ENCODE measurements around the gene LIPC. TPM values are rescaled to one million over a fixed set of nuclear protein-coding genes. Genes with fewer than 3 reads are reported as not detected.

The LIPC gene
- total RNA-seq, 2 donors from 2014 or later = not detected

- no peaks in the 10 kb centered on the region for H3K27me3 ChIP-seq (replicated peaks; ENCODE audit: insufficient read depth)
- H3K9me3 ChIP-seq = no peaks in the 10 kb centered on the region
- DNase-seq (ENCODE audit: low spot score) (no peak), ATAC-seq (ENCODE audit: insufficient number of reproducible peaks, low FRiP score, low read depth) (no peak)
- no peaks in the 10 kb centered on the region for H3K4me1 ChIP-seq (ENCODE audit: control insufficient read depth in 1 of 2, low read depth in 2 of 2)
- no peak for TF ChIP-seq CTCF (IDR thresholded peaks at IDR 0.05)
- H3K27ac ChIP-seq = no peak overlapping the region
- no peak overlapping the region for H3K4me3 ChIP-seq
- no peaks in the 10 kb centered on the region for H3K36me3 ChIP-seq
Measured at GRCh38 chr15:58465866-58466517, 34.2 kb downstream of the LIPC start.

GRCh38 chr15:58466566-58466965, 34.8 kb downstream of the LIPC start:
- Histone ChIP-seq H3K4me3 (no peak overlapping the region), H3K36me3 (no peaks in the 10 kb centered on the region), H3K27ac (no peak overlapping the region), H3K9me3 (no peaks in the 10 kb centered on the region), H3K27me3 (replicated peaks; ENCODE audit: insufficient read depth) (no peaks in the 10 kb centered on the region), H3K4me1 (ENCODE audit: control insufficient read depth in 1 of 2, low read depth in 2 of 2) (no peaks in the 10 kb centered on the region)
- no peak for DNase-seq (ENCODE audit: low spot score)
- TF ChIP-seq CTCF (IDR thresholded peaks at IDR 0.05) = no peak
- ATAC-seq (ENCODE audit: insufficient number of reproducible peaks, low FRiP score, low read depth) = no peak

- no peak for ATAC-seq (ENCODE audit: insufficient number of reproducible peaks, low FRiP score, low read depth)
- H3K27ac ChIP-seq = no peak overlapping the region
Measured at GRCh38 chr15:58467121-58467721, 35.4 kb downstream of the LIPC start.

GRCh38 chr15:58467722-58468423, 36.1 kb downstream of the LIPC start:
- ATAC-seq (ENCODE audit: insufficient number of reproducible peaks, low FRiP score, low read depth) (no peak), DNase-seq (ENCODE audit: low spot score) (no peak)

More at GRCh38 chr15:58467121-58467721, 35.4 kb downstream of the LIPC start:
- Histone ChIP-seq H3K4me1 (ENCODE audit: control insufficient read depth in 1 of 2, low read depth in 2 of 2) (no peaks in the 10 kb centered on the region), H3K9me3 (no peaks in the 10 kb centered on the region), H3K36me3 (no peaks in the 10 kb centered on the region), H3K27me3 (replicated peaks; ENCODE audit: insufficient read depth) (no peaks in the 10 kb centered on the region), H3K4me3 (no peak overlapping the region)
- DNase-seq (ENCODE audit: low spot score) = no peak
- no peak for TF ChIP-seq CTCF (IDR thresholded peaks at IDR 0.05)

More at GRCh38 chr15:58467722-58468423, 36.1 kb downstream of the LIPC start:
- Histone ChIP-seq H3K4me1 (ENCODE audit: control insufficient read depth in 1 of 2, low read depth in 2 of 2) (peaks cover 0 to 2% of the 10 kb centered on the region in 2 donors), H3K9me3 (no peaks in the 10 kb centered on the region), H3K27me3 (replicated peaks; ENCODE audit: insufficient read depth) (no peaks in the 10 kb centered on the region), H3K36me3 (no peaks in the 10 kb centered on the region), H3K27ac (no peak overlapping the region), H3K4me3 (no peak overlapping the region)
- TF ChIP-seq CTCF (IDR thresholded peaks at IDR 0.05) = no peak

All from thoracic aorta (tissue), 2 donors.